HepG2 (cell line): ENCODE results near the gene DRC7. TPM values are rescaled to one million over a fixed set of nuclear protein-coding genes. Genes with fewer than 3 reads are reported as not detected.

Experiments
- FOXO1 ChIP-seq: sonication (generic); formaldehyde crosslinking; IDR thresholded peaks from 2 replicates; pipeline ENCODE4 v1.4.0; 2020; ENCODE audit warnings: missing genetic modification reagents
- HDAC1 ChIP-seq: sonication (generic); formaldehyde crosslinking; IDR thresholded peaks from 2 replicates; pipeline ENCODE4 v1.5.1; 2020; ENCODE audit warnings: mild to moderate bottlenecking, missing genetic modification reagents
- HOXA3 ChIP-seq: sonication (generic); formaldehyde crosslinking; IDR thresholded peaks from 2 replicates; pipeline ENCODE4 v1.5.0; 2020; ENCODE audit warnings: missing genetic modification reagents
- ISL2 ChIP-seq: sonication (generic); formaldehyde crosslinking; IDR thresholded peaks from 2 replicates; pipeline ENCODE4 v1.5.0; 2020; ENCODE audit warnings: missing genetic modification reagents
- JDP2 ChIP-seq: sonication (generic); formaldehyde crosslinking; IDR thresholded peaks from 2 replicates; pipeline ENCODE4 v1.8.1; 2022; ENCODE audit warnings: missing genetic modification reagents, borderline replicate concordance
- MED8 ChIP-seq: sonication (generic); formaldehyde crosslinking; IDR thresholded peaks from 2 replicates; pipeline ENCODE4 v1.8.1; 2023; ENCODE audit warnings: mild to moderate bottlenecking, missing genetic modification reagents; ENCODE audit not compliant: insufficient replicate concordance
- NFIB ChIP-seq: sonication (generic); formaldehyde crosslinking; IDR thresholded peaks from 2 replicates; pipeline ENCODE4 v1.9.0; 2021; ENCODE audit warnings: missing genetic modification reagents, mild to moderate bottlenecking, borderline replicate concordance
- NR2F2 ChIP-seq: IDR thresholded peaks from 2 replicates; pipeline ENCODE4 v1.6.1; 2012; ENCODE audit warnings: low read depth, inconsistent platforms, borderline replicate concordance
- POLR2G ChIP-seq: fragments of 200-400 bp; formaldehyde crosslinking; IDR thresholded peaks from 2 replicates; pipeline ENCODE4 v1.6.1; 2018; ENCODE audit warnings: mild to moderate bottlenecking, low read depth, low read length, moderate library complexity
- ZNF333 ChIP-seq: sonication (generic); formaldehyde crosslinking; IDR thresholded peaks from 2 replicates; pipeline ENCODE4 v1.4.0; 2020; ENCODE audit warnings: mild to moderate bottlenecking, missing genetic modification reagents, borderline replicate concordance
- ZNF747 ChIP-seq: sonication (generic); formaldehyde crosslinking; IDR thresholded peaks from 2 replicates; pipeline ENCODE4 v1.8.1; 2023; ENCODE audit warnings: missing genetic modification reagents, mild to moderate bottlenecking, borderline replicate concordance
- polyA plus RNA-seq, 8 experiments: library from polyadenylated mRNA; depleted of rRNA in 3 of 8; stranded (reverse) in 7 of 8; unstranded in 1 of 8; fragments of >200 nt; fragmentation: Illumina TruSeq in 4 of 8; extraction: Trizol in 4 of 8; gene quantifications; 2 replicates each; pipeline versions ENCODE4 v1.2.1 to v1.2.3, GENCODE V29; 2011 to 2016; ENCODE audit warnings: low read depth in 4 of 8, missing spikeins in 1 of 8, mixed read lengths in 1 of 8; ENCODE audit not compliant: insufficient read depth in 1 of 8
- total RNA-seq, 5 experiments: library from RNA; depleted of rRNA; stranded (reverse); fragments of >200 nt; fragmentation: Illumina TruSeq; extraction: Trizol; gene quantifications; 2 replicates each; pipeline ENCODE4 v1.2.3, GENCODE V29; 2016; ENCODE audit warnings: low read depth in 1 of 5
- TF ChIP-seq, protein P1 (sequence below): sonication (generic); formaldehyde crosslinking; IDR thresholded peaks from 2 replicates; pipeline ENCODE4 v1.4.0; 2020; ENCODE audit warnings: missing genetic modification reagents
- TF ChIP-seq, protein P2 (sequence below): sonication (generic); formaldehyde crosslinking; IDR thresholded peaks from 2 replicates; pipeline ENCODE4 v1.4.0; 2020; ENCODE audit warnings: missing genetic modification reagents
- TF ChIP-seq, protein P3 (sequence below): sonication (generic); formaldehyde crosslinking; IDR thresholded peaks from 2 replicates; pipeline ENCODE4 v1.8.0; 2022; ENCODE audit warnings: mild to moderate bottlenecking, missing genetic modification reagents
- TF ChIP-seq, protein P4 (sequence below): IDR thresholded peaks from 2 replicates; pipeline ENCODE4 v1.6.1; 2018; ENCODE audit warnings: missing genetic modification reagents, mild to moderate bottlenecking, missing compliant biosample characterization
- TF ChIP-seq, protein P5 (sequence below): IDR thresholded peaks from 2 replicates; pipeline ENCODE4 v1.6.1; 2012; ENCODE audit warnings: low read length, improper control_type of control experiment

The DRC7 gene
- total and polyA plus RNA-seq, 2 of the 13 experiments (the other 11 are each of a cell fraction or from before 2014, with no cell fraction given), result 2.7 to 3.4 TPM

DNA sequence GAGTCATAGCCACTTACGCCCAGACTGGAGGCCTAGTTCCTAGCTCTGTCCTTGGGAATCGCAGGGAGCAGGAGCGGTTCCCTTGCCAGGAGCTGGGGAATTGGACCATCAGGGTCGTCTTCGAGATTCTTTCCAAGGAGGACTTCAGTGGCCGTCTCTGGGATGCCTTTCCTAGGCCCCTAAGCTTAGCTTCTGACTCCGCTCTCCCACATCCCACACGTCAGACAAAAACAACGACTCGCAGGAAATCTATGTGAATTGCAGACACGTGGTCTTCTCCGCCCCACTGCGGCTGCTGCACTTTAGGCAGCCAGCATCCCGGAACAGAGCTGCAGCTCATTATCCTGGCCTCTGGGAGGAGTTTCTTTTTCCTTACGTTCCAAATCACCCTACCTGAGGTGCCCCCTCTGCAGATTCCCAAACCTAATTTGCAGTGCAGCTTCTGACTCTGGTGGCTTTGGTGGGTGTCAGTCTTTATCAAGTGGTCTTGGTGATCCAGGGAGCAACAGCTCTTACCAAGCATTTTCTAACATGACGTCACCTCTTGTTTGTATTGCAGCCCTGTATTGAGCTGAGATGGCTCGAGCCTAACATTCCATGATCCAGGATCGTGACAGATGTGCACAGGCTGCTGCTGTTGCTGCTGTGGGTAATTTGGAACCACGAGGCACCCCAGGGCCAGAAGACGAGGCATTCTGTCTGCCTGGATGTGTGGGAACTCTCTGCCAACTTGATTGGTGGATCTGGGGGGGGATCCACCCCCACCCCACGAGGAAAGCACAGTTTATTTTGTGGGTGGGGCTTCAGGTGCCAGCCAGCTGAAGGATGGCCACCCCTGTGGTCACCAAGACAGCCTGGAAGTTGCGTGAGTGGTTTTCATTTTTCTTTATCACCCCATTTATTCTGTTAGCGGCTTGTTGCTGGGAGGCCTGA is 42.1 kb downstream of the DRC7 start (continued):
- TF ChIP-seq, protein P1, sequence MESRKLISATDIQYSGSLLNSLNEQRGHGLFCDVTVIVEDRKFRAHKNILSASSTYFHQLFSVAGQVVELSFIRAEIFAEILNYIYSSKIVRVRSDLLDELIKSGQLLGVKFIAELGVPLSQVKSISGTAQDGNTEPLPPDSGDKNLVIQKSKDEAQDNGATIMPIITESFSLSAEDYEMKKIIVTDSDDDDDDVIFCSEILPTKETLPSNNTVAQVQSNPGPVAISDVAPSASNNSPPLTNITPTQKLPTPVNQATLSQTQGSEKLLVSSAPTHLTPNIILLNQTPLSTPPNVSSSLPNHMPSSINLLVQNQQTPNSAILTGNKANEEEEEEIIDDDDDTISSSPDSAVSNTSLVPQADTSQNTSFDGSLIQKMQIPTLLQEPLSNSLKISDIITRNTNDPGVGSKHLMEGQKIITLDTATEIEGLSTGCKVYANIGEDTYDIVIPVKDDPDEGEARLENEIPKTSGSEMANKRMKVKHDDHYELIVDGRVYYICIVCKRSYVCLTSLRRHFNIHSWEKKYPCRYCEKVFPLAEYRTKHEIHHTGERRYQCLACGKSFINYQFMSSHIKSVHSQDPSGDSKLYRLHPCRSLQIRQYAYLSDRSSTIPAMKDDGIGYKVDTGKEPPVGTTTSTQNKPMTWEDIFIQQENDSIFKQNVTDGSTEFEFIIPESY (CRISPR knock-in tag), result no peak
- TF ChIP-seq ZNF747 (CRISPR knock-in tag), result 0 out of 2 replicates have a peak, but pooled peaks have one; percentile 28
- TF ChIP-seq ZNF333, result no peak
- TF ChIP-seq ISL2 (CRISPR knock-in tag), result peak; percentile 42; the same call in 1 of the 2 replicates
- TF ChIP-seq NR2F2, result no peak
- TF ChIP-seq, protein P2, sequence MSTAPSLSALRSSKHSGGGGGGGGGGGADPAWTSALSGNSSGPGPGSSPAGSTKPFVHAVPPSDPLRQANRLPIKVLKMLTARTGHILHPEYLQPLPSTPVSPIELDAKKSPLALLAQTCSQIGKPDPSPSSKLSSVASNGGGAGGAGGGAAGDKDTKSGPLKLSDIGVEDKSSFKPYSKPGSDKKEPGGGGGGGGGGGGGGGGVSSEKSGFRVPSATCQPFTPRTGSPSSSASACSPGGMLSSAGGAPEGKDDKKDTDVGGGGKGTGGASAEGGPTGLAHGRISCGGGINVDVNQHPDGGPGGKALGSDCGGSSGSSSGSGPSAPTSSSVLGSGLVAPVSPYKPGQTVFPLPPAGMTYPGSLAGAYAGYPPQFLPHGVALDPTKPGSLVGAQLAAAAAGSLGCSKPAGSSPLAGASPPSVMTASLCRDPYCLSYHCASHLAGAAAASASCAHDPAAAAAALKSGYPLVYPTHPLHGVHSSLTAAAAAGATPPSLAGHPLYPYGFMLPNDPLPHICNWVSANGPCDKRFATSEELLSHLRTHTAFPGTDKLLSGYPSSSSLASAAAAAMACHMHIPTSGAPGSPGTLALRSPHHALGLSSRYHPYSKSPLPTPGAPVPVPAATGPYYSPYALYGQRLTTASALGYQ, result no peak
- no peak for TF ChIP-seq MED8
- peak; percentile 38; the same call in 1 of the 2 replicates for TF ChIP-seq HDAC1 (CRISPR knock-in tag)
- TF ChIP-seq, protein P3, sequence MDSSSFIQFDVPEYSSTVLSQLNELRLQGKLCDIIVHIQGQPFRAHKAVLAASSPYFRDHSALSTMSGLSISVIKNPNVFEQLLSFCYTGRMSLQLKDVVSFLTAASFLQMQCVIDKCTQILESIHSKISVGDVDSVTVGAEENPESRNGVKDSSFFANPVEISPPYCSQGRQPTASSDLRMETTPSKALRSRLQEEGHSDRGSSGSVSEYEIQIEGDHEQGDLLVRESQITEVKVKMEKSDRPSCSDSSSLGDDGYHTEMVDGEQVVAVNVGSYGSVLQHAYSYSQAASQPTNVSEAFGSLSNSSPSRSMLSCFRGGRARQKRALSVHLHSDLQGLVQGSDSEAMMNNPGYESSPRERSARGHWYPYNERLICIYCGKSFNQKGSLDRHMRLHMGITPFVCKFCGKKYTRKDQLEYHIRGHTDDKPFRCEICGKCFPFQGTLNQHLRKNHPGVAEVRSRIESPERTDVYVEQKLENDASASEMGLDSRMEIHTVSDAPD, result 0 out of 2 replicates have a peak, but pooled peaks have one; percentile 38
- no peak for TF ChIP-seq NFIB
- peak; percentile 56; the same call in 1 of the 2 replicates for TF ChIP-seq POLR2G
- TF ChIP-seq HOXA3 (CRISPR knock-in tag), result peak; percentile 58
- TF ChIP-seq, protein P4, sequence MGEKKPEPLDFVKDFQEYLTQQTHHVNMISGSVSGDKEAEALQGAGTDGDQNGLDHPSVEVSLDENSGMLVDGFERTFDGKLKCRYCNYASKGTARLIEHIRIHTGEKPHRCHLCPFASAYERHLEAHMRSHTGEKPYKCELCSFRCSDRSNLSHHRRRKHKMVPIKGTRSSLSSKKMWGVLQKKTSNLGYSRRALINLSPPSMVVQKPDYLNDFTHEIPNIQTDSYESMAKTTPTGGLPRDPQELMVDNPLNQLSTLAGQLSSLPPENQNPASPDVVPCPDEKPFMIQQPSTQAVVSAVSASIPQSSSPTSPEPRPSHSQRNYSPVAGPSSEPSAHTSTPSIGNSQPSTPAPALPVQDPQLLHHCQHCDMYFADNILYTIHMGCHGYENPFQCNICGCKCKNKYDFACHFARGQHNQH, result no peak
- TF ChIP-seq, protein P5, sequence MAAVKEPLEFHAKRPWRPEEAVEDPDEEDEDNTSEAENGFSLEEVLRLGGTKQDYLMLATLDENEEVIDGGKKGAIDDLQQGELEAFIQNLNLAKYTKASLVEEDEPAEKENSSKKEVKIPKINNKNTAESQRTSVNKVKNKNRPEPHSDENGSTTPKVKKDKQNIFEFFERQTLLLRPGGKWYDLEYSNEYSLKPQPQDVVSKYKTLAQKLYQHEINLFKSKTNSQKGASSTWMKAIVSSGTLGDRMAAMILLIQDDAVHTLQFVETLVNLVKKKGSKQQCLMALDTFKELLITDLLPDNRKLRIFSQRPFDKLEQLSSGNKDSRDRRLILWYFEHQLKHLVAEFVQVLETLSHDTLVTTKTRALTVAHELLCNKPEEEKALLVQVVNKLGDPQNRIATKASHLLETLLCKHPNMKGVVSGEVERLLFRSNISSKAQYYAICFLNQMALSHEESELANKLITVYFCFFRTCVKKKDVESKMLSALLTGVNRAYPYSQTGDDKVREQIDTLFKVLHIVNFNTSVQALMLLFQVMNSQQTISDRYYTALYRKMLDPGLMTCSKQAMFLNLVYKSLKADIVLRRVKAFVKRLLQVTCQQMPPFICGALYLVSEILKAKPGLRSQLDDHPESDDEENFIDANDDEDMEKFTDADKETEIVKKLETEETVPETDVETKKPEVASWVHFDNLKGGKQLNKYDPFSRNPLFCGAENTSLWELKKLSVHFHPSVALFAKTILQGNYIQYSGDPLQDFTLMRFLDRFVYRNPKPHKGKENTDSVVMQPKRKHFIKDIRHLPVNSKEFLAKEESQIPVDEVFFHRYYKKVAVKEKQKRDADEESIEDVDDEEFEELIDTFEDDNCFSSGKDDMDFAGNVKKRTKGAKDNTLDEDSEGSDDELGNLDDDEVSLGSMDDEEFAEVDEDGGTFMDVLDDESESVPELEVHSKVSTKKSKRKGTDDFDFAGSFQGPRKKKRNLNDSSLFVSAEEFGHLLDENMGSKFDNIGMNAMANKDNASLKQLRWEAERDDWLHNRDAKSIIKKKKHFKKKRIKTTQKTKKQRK, result no peak
- no peak for TF ChIP-seq FOXO1 (CRISPR knock-in tag)
- no peak for TF ChIP-seq JDP2
